ENCODE measurements around the gene SCYGR5. TPM values are rescaled to one million over a fixed set of nuclear protein-coding genes. Genes with fewer than 3 reads are reported as not detected.
"Not testable (repeated sequence)": the region's sequence is repeated elsewhere in the genome, so short reads cannot be mapped to it uniquely, and the experiment has no call there.

SCYGR5 gene
- not detected for total RNA-seq
- long read RNA-seq: 0 reads

- intact Hi-C loops (cut with DNase I); DNase-seq (ENCODE audit: low spot score): not testable (repeated sequence)
Measured at GRCh38 chr2:227666631-227667170, at the start of gene SCYGR5. Gene SCYGR5 (plus strand): TSS chr2:227666804. CDS start chr2:227666804, 0 bp downstream.

GRCh38 chr2:227617316-227618230 lies 49.0 kb upstream of the SCYGR5 start, which contains the start of gene SCYGR4:
Gene SCYGR4 (plus strand): TSS chr2:227617498. CDS start chr2:227617498, 0 bp downstream.
- DNase-seq (ENCODE audit: low spot score): no peak
- intact Hi-C loops (cut with DNase I): no loop called here

- intact Hi-C loops (cut with DNase I): no loop called here
- DNase-seq (ENCODE audit: low spot score): no peak
Measured at GRCh38 chr2:227623226-227623625, 43.4 kb upstream of the SCYGR5 start.

GRCh38 chr2:227625420-227625819 lies 41.2 kb upstream of the SCYGR5 start:
- intact Hi-C loops (cut with DNase I): no loop called here
- DNase-seq (ENCODE audit: low spot score): no peak

GRCh38 chr2:227626580-227627151 lies 39.9 kb upstream of the SCYGR5 start:
- DNase-seq (ENCODE audit: low spot score): no peak
- intact Hi-C loops (cut with DNase I): no loop called here

- no peak for DNase-seq (ENCODE audit: low spot score)
- intact Hi-C loops (cut with DNase I): no loop called here
Measured at GRCh38 chr2:227627769-227628168, 38.8 kb upstream of the SCYGR5 start.

GRCh38 chr2:227629435-227629834 lies 37.2 kb upstream of the SCYGR5 start:
- intact Hi-C loops (cut with DNase I): no loop called here
- DNase-seq (ENCODE audit: low spot score): no peak

GRCh38 chr2:227630322-227630721 lies 36.3 kb upstream of the SCYGR5 start:
- DNase-seq (ENCODE audit: low spot score): no peak
- intact Hi-C loops (cut with DNase I): no loop called here

- no peak for DNase-seq (ENCODE audit: low spot score)
- intact Hi-C loops (cut with DNase I): no loop called here
Measured at GRCh38 chr2:227632827-227633226, 33.8 kb upstream of the SCYGR5 start.

GRCh38 chr2:227634201-227634600 lies 32.4 kb upstream of the SCYGR5 start:
- no peak for DNase-seq (ENCODE audit: low spot score)
- intact Hi-C loops (cut with DNase I): no loop called here

GRCh38 chr2:227642656-227643055 lies 23.9 kb upstream of the SCYGR5 start:
- DNase-seq (ENCODE audit: low spot score): no peak
- intact Hi-C loops (cut with DNase I): no loop called here

- DNase-seq (ENCODE audit: low spot score): no peak
- intact Hi-C loops (cut with DNase I): no loop called here
Measured at GRCh38 chr2:227643990-227644551, 22.5 kb upstream of the SCYGR5 start.

GRCh38 chr2:227653419-227653818 lies 13.2 kb upstream of the SCYGR5 start:
- DNase-seq (ENCODE audit: low spot score): no peak
- intact Hi-C loops (cut with DNase I): no loop called here

GRCh38 chr2:227654426-227654825 lies 12.2 kb upstream of the SCYGR5 start:
- intact Hi-C loops (cut with DNase I): no loop called here
- DNase-seq (ENCODE audit: low spot score): no peak

- intact Hi-C loops (cut with DNase I): loop anchor here (5.0 kb wide), 2 partner anchors 178 to 248 kb away; no protein-coding TSS in a partner anchor
- no peak for DNase-seq (ENCODE audit: low spot score)
Measured at GRCh38 chr2:227655454-227655853, 11.2 kb upstream of the SCYGR5 start.

- intact Hi-C loops (cut with DNase I): loop anchor here (5.0 kb wide), 2 partner anchors 180 to 250 kb away; no protein-coding TSS in a partner anchor
- DNase-seq (ENCODE audit: low spot score): no peak
Measured at GRCh38 chr2:227657199-227657845, 9.3 kb upstream of the SCYGR5 start.

- intact Hi-C loops (cut with DNase I): no loop called here
Measured at GRCh38 chr2:227661025-227661649, 5.5 kb upstream of the SCYGR5 start.

GRCh38 chr2:227661827-227662226 lies 4.8 kb upstream of the SCYGR5 start:
- no peak for DNase-seq (ENCODE audit: low spot score)
- intact Hi-C loops (cut with DNase I): no loop called here

More at GRCh38 chr2:227661025-227661649, 5.5 kb upstream of the SCYGR5 start:
- no peak for DNase-seq (ENCODE audit: low spot score)

All from cardiac septum (tissue), 1 donor.